Measurements from ENCODE around the gene RETN. TPM values are rescaled to one million over a fixed set of nuclear protein-coding genes. Genes with fewer than 3 reads are reported as not detected.

RETN gene
- total RNA-seq, 1 experiment from 2014 or later, result not detected

DNA sequence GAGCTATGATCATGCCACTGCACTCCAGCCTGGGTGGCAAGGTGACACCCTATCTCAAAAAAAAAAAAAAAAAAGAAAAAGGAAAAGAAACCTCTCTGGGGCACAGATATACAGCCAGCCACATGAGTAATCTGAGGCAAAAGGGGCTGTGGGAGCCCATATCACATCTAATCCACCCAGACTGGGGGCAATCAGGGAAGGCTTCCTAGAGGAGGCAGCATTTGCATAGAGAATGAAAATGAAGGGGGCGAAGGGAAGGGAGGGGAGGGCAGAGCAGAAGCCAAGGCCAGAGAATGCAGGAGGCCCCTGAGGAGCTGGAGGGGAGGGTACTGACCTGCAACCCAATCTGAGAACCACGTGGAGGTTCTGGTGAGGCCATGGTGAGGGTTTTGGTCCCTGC lies 18.7 kb upstream of the RETN start:
- in situ Hi-C loops (cut with HindIII; ENCODE audit: low pct_unique_long_range_greater_than_20kb, low sequenced_read_pairs), result no loop called here

DNA sequence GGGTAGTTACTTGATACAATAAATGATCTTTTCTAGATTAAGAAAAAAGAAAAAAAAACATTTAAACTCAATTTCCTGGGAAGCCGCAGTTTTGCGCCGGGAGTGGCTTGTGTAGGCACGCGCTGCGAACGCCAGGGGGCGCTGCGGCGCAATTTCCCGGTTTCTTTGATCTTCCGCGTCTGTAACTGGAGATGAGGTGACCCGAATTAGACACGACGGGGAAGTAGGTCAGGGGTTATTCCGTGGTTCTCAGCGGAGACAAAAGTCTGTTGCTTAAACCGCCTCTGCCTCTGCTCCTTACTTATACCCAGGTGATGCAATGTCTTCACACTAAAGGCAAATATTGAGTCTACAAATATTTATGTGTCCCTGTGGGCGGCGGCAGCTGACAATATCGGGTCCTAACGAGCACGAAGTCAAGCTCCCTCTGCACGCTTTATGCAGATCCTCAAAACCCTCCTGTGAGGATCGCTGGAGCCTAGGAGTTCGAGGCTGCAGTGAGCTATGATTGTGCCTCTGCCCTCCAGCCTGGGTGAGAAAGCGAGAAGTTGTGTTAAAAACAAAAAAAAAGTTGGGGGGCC lies 16.7 kb upstream of the RETN start:
- in situ Hi-C loops (cut with HindIII; ENCODE audit: low pct_unique_long_range_greater_than_20kb, low sequenced_read_pairs), result no loop called here
- DNase-seq (ENCODE audit: low read depth), result peak; percentile 68

More for the DNA sequence above, 18.7 kb upstream of the RETN start:
- DNase-seq (ENCODE audit: low read depth), result no peak

DNA sequence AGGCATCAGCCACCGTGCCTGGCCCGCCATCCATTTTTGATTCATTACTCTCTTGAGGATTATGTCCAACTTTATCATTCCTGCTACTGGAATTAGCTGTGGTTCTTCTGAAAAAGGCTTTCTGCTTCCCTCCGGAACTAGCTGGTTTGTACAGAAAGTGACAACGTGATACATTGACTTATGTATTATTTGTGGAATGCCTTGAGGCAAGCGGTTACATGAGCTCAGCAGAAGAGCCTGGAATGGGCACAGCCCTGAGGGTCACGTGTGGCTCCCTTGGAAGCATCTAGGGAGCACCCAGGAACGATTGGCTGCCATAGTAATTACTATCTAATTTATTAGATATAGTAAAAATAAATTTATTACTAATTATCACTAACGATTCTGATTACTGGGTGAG lies 14.4 kb upstream of the RETN start:
- in situ Hi-C loops (cut with HindIII; ENCODE audit: low pct_unique_long_range_greater_than_20kb, low sequenced_read_pairs), result no loop called here
- no peak for DNase-seq (ENCODE audit: low read depth)

DNA sequence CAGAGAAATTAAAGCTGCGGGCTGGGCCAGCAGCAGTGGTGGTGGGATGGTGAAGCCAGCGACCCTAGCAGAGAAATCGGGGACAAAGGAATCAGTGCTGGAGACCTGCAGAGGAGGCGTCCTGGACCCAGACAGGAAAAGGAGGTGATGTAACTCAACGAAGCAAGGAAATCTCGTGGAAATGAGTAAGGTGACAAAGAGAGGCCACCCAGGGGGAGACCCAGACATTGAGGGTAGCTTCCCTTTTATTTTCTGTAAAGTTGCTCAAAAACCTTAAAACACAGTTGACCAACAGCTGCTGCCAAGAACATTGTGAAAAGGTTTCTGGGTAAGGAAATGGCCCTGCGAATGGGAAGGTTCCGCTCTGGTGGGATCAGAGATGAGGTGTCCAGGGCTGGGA lies 13.3 kb upstream of the RETN start:
- in situ Hi-C loops (cut with HindIII; ENCODE audit: low pct_unique_long_range_greater_than_20kb, low sequenced_read_pairs), result no loop called here
- DNase-seq (ENCODE audit: low read depth), result no peak

DNA sequence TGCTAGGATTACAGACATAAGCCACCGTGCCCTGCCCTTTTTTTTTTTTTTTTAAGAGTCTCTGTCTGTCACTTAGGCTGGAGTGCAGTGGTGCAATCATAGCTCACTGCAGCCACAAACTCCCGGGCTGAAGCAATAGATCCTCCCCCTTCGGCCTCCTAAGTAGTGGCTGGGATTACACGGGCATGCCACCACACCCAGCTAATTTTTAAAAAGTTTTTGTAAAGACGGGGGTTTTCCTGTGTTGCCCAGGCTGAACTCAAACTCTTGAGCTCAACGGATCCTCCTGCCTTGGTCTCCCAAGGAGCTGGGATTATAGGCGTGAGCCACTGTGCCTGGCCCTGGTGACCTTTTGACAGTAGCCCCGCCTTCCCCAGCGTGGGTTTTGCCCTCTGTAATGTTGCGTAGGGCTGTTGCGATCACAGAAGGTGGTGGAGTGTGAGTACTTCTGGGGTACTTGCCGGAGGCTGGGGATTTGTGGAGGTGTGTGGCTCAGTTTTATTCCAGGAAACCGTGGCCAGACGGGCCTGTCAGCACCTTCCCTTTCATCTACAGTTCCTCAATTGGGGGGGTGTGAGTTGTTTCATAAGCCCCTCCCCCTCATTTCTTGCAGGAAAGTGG lies 11.6 kb upstream of the RETN start:
- in situ Hi-C loops (cut with HindIII; ENCODE audit: low pct_unique_long_range_greater_than_20kb, low sequenced_read_pairs), result no loop called here
- DNase-seq (ENCODE audit: low read depth), result no peak

DNA sequence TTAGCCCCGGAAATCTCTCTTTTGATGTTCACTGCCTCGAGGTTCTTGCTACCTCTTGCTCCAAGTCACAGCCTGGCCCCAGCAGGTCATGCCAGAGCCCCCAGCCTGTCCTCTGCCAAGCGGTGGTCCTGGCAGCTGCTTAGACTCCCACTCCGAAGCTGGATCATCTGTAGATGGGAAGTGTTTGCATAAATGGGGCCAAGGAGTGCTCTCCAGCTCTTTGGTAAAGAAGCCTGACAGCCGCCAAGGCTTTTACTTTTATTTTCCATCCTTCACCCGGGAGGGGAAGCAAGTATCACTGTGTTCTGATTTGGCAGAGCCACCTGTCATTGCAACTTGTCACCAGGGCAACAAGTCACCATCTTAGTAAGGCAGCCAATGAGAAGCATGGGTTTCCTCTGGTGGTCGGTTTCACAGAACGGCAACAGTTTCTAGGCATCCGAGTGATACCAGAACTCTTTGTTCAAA lies 10.6 kb upstream of the RETN start:
- in situ Hi-C loops (cut with HindIII; ENCODE audit: low pct_unique_long_range_greater_than_20kb, low sequenced_read_pairs), result no loop called here
- DNase-seq (ENCODE audit: low read depth), result no peak

DNA sequence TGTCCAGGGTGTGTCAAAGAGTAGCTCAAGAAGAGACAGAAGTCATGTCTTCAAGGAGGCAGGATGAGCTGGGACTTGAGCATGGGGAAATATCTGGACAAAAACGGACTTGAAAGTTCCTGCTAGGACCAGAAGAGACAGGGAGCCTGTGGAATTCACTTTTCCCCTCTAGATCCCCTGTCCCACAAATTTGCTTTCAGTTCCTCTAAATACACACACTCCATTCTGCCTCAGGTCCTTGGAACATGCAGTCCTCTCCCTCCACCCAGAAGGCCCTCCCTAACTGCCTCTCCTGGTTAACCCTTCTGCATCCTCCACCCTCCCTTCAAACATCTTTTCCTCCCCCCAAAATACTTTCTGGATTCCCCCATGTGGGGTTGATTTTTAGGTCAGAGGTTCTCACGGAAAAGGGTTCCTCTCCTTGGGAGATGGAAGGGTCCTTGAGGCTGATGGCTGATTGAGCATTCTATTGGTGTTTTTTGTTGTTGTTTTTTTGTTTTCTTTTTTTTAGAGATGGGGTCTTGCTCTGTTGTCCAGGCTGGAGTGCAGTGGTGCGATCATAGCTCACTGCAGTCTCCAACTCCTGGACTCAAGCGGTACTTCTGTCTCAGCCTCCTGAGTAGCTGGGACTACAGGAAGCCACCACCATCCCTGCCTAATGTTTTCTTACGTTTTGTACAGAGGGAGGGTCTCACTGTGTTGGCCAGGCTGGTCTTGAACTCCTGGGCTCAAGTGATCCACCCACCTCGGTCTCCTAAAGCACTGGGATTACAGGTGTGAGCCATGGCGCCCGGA lies 6.9 kb upstream of the RETN start:
- DNase-seq (ENCODE audit: low read depth), result no peak
- in situ Hi-C loops (cut with HindIII; ENCODE audit: low pct_unique_long_range_greater_than_20kb, low sequenced_read_pairs), result no loop called here

DNA sequence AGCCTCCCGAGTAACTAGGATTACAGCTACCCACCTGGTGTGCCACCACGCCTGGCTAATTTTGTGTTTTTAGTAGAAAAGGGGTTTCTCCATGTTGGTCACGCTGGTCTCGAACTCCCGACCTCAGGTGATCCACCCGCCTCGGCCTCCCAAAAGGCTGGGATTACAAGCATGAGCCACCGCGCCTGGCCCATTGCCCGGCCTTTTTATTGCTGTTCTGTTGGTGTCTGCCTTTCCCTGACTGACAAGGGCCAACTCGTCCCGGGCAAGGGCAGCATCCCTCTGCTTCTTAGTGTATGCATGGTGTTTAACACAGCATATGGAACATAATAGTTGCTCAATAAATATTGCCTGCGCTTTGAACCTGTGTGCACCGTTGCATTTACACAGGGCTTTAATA lies 6.2 kb upstream of the RETN start:
- DNase-seq (ENCODE audit: low read depth), result no peak
- in situ Hi-C loops (cut with HindIII; ENCODE audit: low pct_unique_long_range_greater_than_20kb, low sequenced_read_pairs), result no loop called here

DNA sequence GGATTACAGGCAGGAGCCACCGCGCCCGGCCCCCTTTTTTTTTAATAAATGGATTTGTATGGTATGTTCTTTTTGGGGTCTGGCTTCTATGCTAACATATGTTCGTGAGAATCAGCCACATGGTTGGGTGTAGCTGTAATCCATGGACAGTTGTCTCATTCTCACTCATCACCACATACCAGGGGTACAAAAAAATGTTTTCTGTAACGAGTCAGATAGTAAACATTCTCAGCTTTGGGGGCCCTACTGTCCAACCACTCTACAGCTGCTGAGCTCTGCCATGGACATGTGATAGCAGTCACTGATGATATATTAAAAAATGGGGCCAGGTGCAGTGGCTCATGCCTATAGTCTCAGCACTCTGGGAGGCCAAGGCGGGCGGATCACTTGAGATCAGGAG lies 5.1 kb upstream of the RETN start:
- DNase-seq (ENCODE audit: low read depth), result no peak
- in situ Hi-C loops (cut with HindIII; ENCODE audit: low pct_unique_long_range_greater_than_20kb, low sequenced_read_pairs), result no loop called here

DNA sequence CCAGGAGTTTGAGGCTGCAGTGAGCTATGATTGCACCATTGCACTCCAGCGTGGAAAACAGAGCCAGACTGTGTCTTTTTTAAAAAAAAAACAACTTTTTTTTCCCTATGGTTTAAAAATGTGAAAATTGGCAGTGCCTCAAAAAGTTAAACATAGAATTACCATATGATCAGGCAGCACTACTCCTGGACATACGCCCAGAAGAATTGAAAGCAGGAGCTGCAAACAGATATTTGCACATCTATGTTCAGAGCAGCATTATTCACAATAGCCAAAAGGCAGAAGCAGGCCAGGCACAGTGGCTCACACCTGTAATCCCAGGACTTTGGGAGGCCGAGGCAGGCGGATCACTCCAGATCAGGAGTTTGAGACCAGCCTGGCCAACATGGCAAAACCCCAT lies 3.8 kb upstream of the RETN start:
- in situ Hi-C loops (cut with HindIII; ENCODE audit: low pct_unique_long_range_greater_than_20kb, low sequenced_read_pairs), result no loop called here
- no peak for DNase-seq (ENCODE audit: low read depth)

DNA sequence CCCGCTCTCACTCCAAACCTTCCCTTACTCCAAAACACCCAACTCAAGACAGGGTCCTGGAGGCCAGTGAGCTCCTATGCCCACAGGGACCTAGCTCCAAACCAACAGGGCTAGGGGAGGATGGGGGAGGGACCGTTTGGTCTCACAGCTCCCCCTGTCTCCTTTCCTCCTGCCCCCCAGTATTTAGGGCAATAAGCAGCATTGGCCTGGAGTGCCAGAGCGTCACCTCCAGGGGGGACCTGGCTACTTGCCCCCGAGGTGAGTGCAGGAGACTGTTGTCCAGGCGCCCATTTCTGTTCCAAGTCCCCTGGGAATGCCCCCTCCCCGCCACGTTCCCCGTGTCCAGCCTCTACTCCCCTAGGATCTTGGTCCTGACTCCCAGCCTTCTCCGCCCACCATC lies 792 bp downstream of the RETN start:
- in situ Hi-C loops (cut with HindIII; ENCODE audit: low pct_unique_long_range_greater_than_20kb, low sequenced_read_pairs), result no loop called here
- no peak for DNase-seq (ENCODE audit: low read depth)

DNA sequence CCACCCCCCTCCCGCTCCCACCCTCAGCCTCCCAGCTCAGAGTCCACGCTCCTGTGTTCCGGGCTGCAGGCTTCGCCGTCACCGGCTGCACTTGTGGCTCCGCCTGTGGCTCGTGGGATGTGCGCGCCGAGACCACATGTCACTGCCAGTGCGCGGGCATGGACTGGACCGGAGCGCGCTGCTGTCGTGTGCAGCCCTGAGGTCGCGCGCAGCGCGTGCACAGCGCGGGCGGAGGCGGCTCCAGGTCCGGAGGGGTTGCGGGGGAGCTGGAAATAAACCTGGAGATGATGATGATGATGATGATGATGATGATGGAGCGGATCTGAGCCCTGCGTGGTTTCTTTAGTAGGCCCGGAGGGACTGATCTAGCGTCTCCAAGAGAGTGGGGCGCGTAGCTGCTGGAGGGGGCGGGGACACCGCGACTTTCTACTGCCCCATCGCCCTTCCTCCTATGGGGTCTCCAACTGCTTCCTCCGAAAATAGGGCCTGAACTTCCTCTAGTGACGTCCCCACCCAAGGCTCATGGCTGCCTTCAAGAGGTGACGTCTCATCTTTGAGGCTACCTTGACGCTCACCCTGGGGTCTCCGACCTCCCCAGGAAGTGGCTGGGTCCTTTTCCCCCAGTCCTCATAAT lies 1.4 kb downstream of the RETN start:
- no peak for DNase-seq (ENCODE audit: low read depth)
- in situ Hi-C loops (cut with HindIII; ENCODE audit: low pct_unique_long_range_greater_than_20kb, low sequenced_read_pairs), result no loop called here

DNA sequence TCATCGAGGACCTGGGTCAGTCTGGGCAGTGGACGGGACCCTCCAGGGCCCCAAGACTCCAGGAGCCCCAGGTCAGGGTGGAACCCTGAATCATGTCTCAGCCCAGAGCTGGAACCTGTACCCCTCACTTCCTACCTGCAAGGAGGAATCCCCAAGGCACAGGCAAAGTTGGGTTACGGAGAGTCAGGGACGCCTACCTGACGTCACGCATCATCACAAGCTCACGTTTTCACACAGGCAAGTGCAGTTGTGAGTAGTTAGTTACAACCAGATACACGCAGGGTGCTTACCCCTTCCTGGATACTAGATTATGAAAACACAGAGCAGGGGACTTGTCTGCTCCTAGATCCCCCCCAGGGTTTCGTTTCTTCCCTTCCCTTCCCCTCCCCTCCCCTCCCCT lies 1.9 kb downstream of the RETN start:
- in situ Hi-C loops (cut with HindIII; ENCODE audit: low pct_unique_long_range_greater_than_20kb, low sequenced_read_pairs), result no loop called here
- DNase-seq (ENCODE audit: low read depth), result no peak

DNA sequence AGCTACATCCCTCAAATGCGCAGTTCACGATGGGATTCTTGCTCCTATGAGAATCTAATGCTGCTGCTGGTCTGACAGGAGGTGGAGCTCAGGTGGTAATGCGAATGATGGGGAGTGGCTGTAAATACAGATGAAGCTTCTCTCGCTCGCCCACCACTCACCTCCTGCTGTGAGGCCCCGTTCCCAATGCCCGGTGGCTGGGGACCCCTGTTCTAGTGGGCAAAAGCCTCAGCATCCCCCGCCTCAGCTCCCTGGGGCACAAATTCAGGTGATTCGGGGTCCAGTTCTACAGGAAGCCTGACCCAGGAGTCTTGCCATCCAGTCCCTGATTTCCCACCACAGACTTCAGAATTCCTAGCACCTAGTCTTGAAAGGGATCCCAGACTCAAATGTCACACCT lies 3.7 kb downstream of the RETN start:
- in situ Hi-C loops (cut with HindIII; ENCODE audit: low pct_unique_long_range_greater_than_20kb, low sequenced_read_pairs), result no loop called here
- DNase-seq (ENCODE audit: low read depth), result no peak

DNA sequence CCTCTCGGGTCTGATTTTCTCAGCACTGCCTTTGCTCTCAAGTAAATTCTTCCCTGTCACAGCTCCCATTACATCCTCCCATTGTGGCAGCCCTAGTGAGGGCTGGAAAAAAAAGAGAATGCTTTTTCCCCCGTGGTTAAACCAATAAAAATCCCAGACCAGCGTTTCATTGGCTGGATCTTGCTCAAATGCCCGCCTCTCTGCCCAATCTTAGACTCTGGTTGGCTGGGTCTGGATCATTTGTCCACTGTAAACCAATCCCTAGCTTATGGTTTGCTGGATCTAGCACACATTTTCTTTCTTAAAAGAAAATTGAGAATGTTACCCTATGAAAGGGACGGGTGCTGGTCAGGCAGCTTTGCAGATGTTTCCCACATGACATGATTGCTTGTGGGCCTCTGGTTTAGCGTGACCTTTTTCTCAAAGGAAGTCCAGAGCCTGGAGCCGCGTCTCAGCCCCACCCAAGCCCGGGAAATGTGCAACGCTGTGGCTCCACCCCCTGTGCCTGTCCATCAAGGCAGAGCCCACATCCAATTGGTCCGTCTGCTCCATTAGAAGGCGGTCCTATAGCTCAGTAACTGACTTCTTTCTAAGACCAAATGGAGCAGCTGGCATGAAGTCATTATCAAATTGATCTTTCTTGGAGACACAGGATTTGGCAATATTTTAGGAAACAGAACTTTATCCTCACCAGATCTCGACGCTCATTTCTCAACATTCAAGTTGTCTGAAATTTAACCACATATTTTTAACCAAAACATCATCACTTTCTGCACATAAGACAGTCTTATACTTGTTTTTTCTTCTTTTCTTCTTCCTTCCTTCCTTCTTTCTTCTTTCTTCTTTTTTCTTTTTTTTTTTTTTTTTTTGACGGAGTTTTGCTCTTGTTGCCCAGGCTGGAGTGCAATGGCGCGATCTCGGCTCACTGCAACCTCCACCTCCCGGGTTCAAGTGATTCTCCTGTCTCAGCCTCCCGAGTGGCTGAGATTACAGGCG lies 5.5 kb downstream of the RETN start:
- in situ Hi-C loops (cut with HindIII; ENCODE audit: low pct_unique_long_range_greater_than_20kb, low sequenced_read_pairs), result no loop called here
- DNase-seq (ENCODE audit: low read depth), result peak; percentile 50

DNA sequence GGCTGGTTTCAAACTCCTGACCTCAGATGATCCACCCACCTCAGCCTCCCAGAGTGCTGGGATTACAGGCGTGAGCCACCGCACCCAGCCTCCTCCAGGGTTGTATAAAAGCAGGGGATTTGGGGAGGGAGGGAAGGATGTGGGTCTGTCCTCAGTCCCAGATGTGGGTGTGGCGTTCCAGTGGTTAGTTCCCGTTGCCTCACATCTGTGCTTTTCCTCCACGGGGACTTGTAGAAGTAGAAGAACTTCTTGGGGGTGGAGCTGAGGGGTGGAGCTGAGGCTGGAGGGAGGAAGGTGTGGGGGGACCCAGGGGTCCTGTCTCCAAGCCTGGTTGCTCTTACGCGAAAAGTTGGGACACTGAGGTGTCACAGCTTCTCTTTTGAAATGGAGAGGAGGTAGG lies 7.5 kb downstream of the RETN start:
- in situ Hi-C loops (cut with HindIII; ENCODE audit: low pct_unique_long_range_greater_than_20kb, low sequenced_read_pairs), result no loop called here
- no peak for DNase-seq (ENCODE audit: low read depth)

DNA sequence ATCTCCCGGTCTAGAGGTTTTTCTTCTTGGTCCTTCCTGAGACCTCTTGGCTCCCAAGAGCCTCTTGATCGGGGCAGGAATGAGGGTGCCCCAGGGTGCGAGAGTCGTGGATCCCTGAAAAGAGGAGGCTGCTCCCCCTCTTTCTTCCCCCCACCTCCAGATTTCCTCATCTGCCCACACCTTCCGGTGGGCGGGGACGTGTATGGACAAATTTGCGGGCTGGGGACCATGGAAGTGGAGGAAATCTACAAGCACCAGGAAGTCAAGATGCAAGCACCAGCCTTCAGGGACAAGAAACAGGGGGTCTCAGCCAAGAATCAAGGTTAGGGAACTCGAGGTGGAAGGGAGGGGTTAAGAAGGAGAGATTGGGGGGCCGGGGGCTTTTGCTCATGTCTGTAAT lies 8.0 kb downstream of the RETN start, which contains the start of gene MCEMP1:
Gene MCEMP1 (plus strand): TSS at position 237 of the 400 bp plus-strand sequence. CDS start 31 bp downstream, at position 268.
- no peak for DNase-seq (ENCODE audit: low read depth)
- in situ Hi-C loops (cut with HindIII; ENCODE audit: low pct_unique_long_range_greater_than_20kb, low sequenced_read_pairs), result no loop called here
